ENCODE measurements around the gene MBD5.

DNA sequence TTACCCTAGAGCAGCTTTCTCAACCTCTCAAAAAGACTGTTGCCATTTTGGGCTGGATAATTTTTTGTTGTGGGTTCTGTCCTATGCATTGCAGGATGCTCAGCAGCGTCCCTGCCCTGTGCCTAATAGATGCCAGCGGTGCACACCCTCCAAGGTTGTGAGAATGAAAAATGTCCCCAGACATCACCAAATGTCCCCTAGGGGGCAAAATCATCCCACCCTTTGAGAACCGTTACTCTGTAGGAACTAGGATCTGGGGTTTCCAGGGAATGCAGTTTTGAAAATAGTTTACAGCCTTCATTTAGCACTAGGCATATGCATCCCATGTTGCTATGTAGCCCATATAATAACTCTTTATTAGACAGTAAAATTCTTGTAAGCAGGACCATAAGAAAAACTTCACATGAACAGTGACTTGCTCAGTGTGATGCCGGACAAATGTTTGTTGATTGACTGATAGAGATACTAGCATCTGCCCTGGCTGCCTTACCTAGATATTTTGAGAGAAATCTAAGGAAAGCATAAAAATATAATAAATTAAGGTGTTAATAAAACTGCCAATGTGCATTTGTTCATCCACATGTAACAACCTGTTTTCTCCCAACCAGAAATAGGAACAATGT is 544.5 kb downstream of the MBD5 start:
- TF ChIP-seq JUN (IDR thresholded peaks at IDR 0.05), result no peak
- TF ChIP-seq BHLHE40 (IDR thresholded peaks at IDR 0.05; ENCODE audit: low read depth, low read length), result no peak

Measured in A549 (cell line).